ENCODE measurements around the gene COL19A1. TPM values are rescaled to one million over a fixed set of nuclear protein-coding genes. Genes with fewer than 3 reads are reported as not detected.

Gene COL19A1
- total and polyA plus RNA-seq, 9 of the 15 experiments (the other 6 are each of a cell fraction or from before 2014, with no cell fraction given) = not detected

GRCh38 chr6:70041411-70041810 is 175.1 kb downstream of the COL19A1 start:
- Histone ChIP-seq H3K9me3 (replicated peaks; ENCODE audit: control insufficient read depth, insufficient read depth, low read depth, low read length) (no peaks in the 10 kb centered on the region), H3K79me2 (ENCODE audit: control insufficient read depth, insufficient read depth, low read length) (no peaks in the 10 kb centered on the region), H4K20me1 (replicated peaks; ENCODE audit: control insufficient read depth, insufficient read depth, low read length) (no peaks in the 10 kb centered on the region), H3K9ac (ENCODE audit: insufficient read depth in 1 of 2, low read depth in 2 of 2, low read length in 2 of 2) (no peak overlapping the region), H3K4me3 (no peak overlapping the region), H3K27me3 (ENCODE audit: control insufficient read depth in 2 of 2, insufficient read depth in 2 of 2, low read length in 2 of 2) (no peaks in the 10 kb centered on the region; a peak in 1 of 5 replicates), H3K4me1 (replicated peaks in 1 of 2; ENCODE audit: control insufficient read depth in 2 of 2, insufficient read depth in 2 of 2, low read length in 2 of 2) (no peaks in the 10 kb centered on the region), H2AFZ (ENCODE audit: low read depth, low read length) (no peak overlapping the region), H3K4me2 (ENCODE audit: insufficient read depth, low read length) (no peak overlapping the region), H3K36me3 (ENCODE audit: control insufficient read depth, insufficient read depth, low read length) (no peaks in the 10 kb centered on the region), H3K9me1 (ENCODE audit: control insufficient read depth, insufficient read depth, low read length) (no peaks in the 10 kb centered on the region), H3K27ac (ENCODE audit: extremely low read depth, low read depth, low read length) (no peak overlapping the region)
- FAIRE-seq = no peak
- ATAC-seq = no peak
- intact Hi-C loops (cut with micrococcal nuclease) (no loop called here), in situ Hi-C loops (cut with MboI) (no loop called here)
- CTCF ChIA-PET (ENCODE audit: low intra/inter-chr PET ratio) = no interaction called here
- TF ChIP-seq SNRNP70 (optimal IDR thresholded peaks at IDR 0.05; ENCODE audit: low read depth, low read length) (no peak), NCOA6 (IDR thresholded peaks at IDR 0.05) (no peak), PHF8 (IDR thresholded peaks at IDR 0.05; ENCODE audit: borderline replicate concordance, low read length) (no peak), GABPB1 (CRISPR knock-in tag; IDR thresholded peaks at IDR 0.05) (no peak), RERE (CRISPR knock-in tag; IDR thresholded peaks at IDR 0.05; ENCODE audit: borderline replicate concordance) (no peak), UBTF (IDR thresholded peaks at IDR 0.05; ENCODE audit: borderline replicate concordance in 1 of 2, low read depth in 2 of 2, low read length in 2 of 2) (no peak), ZNF274 (IDR thresholded peaks at IDR 0.05; ENCODE audit: borderline replicate concordance, low read depth, low read length) (no peak)
- 0% methylated on average over 1 of the region's 1 CpG for whole genome bisulfite sequencing (ENCODE audit: insufficient coverage, low coverage, missing lambda C conversion rate)
- no TSS peak for BruUV-seq (replicated peaks)
- no peak for DNase-seq (ENCODE audit: extremely low read depth in 1 of 4, low spot score in 3 of 4)
- POLR2A ChIA-PET = interaction anchor here (0.7 kb wide), 3 partner anchors 31 to 1369 kb away, joined by 3 read pairs; no protein-coding TSS in a partner anchor
